Measurements from ENCODE around the gene TLX1. TPM values are rescaled to one million over a fixed set of nuclear protein-coding genes. Genes with fewer than 3 reads are reported as not detected.

The TLX1 gene
- total RNA-seq: not detected
- long read RNA-seq, donor 1: 0 reads
- long read RNA-seq, donor 2: 0 reads

DNA sequence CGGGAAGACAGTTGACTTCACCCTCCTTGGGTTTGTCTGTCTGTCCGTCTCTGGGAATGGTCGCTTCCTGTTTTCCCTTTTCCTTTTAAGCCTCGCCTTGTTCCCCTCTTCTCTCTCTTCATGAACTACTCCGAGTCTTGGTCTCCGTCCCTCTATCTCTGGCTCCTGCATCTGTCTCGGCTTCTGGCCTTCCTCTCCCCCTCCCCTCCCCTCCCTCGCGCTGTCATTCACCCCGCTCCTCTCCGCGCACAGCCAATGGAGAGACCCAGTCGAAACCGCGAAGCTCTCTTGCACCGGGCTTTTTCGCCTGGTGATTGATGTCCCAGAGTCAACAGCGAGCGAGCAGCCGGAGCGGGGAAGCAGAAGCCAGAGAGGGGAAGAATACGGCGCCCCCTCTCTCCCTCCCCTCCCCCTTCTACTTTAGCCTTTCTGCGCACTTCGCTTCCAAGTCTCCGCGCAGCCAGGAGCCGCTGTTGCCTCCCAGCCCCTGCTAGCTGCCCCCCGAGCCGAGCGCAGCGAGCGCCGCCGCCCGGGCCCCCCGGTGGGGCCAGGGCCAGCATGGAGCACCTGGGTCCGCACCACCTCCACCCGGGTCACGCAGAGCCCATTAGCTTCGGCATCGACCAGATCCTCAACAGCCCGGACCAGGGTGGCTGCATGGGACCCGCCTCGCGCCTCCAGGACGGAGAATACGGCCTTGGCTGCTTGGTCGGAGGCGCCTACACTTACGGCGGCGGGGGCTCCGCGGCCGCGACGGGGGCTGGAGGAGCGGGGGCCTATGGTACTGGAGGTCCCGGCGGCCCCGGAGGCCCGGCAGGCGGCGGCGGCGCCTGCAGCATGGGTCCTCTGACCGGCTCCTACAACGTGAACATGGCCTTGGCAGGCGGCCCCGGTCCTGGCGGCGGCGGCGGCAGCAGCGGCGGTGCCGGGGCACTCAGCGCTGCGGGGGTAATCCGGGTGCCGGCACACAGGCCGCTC lies at the start of gene TLX1:
Gene TLX1 (plus strand): TSS at position 317 of the 978 bp plus-strand sequence. CDS start 242 bp downstream, at position 559.
- intact Hi-C loops (cut with DNase I): no loop called here
- DNase-seq (ENCODE audit: low spot score): peak; percentile 79

DNA sequence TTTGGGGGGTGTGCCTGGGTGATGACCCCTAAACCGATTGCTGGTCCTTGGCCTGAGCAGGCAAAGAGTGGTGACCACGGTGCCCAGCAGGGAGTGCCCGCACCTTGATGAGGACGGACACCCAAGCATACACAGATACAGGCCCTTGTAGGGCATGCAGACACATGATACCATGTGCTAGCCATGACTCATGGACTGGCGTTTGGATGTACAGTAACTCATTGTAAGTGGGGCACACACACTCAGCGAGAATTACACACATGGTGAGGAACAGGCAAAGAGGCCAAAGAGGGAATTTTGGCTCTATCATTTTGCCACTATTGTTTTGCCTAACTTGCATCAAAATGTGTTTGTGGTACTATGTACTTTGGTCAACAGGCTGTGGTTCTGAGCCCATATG lies 45.3 kb upstream of the TLX1 start:
- intact Hi-C loops (cut with DNase I): no loop called here

DNA sequence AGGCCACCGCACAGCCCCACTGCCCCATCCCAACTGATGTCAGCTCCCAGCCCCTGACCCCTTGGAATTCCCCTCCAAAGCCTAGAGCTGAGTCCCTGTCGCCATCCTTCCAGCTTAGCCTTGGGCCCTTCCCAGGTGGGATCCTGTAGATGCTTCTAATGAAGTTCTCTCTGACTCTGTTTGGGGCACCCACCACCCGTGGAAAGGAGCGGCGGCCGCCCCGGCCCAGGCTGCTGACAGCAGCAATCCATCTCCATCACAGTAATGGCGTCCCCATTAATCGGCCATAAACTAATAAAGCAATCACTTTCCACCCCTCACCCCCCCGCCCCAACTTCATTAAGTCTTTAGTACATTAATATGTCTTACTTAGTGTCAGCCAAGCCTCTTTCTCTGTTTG lies 43.7 kb upstream of the TLX1 start:
- intact Hi-C loops (cut with DNase I): no loop called here
- DNase-seq (ENCODE audit: low spot score): no peak

More for the DNA sequence above, 45.3 kb upstream of the TLX1 start:
- DNase-seq (ENCODE audit: low spot score): no peak

DNA sequence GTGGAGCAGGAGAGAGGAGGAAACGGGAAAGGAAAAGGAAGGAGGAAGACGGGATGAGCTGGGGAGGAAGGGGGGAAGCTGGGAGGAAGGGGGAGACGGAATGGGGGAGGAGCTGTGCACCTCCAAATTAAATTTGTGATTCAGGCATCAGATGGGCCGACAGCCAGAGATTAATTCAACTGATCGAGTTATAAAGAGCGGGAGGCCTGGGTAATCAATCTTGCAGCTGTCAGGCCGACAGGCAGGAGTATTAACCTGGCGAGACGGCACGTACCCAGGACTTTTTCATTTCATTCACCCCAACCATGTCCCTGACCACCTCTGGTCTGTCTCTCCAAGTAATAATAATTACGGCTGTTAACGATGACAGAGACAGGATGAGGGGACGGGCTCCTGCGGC lies 43.1 kb upstream of the TLX1 start:
- intact Hi-C loops (cut with DNase I): no loop called here
- DNase-seq (ENCODE audit: low spot score): no peak

DNA sequence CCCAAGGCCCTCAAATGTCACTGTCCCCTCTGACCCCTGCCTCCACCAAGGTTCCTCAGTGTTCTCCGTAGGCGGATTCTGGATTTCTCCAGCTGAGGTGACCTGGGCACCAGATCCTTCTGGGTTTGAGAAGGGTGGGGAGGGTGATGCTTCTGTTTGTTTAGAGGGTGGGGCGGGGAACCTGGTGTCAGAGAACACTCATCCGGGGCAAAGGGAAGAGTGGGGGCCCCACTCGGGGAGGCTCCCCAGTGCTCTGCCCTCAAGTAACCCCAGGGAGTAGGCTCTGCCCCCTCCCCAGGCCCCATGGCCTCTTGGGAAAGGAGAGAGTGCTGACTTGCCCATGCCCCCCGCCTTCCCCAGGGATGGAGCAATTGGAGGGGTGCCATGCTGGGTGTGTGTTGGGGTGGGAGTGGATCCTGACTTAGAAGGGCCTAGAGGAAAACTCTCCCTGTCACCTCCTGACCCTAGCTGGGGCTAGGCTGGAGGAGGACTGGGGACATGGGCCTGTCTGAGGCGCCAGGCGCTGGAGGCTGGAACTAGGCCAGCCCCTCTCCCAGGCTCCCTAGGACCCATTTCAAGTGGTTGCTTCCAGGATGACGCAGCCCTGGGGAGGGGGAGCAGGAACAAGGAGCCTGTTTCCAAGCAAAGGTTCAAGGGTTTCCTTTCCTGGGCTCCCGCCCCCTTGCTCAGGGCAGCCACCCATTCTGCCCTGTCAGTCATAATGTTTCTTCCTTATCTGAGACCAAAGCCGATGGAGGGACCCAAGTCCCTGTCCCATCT lies 41.4 kb upstream of the TLX1 start:
- DNase-seq (ENCODE audit: low spot score): no peak
- intact Hi-C loops (cut with DNase I): no loop called here

DNA sequence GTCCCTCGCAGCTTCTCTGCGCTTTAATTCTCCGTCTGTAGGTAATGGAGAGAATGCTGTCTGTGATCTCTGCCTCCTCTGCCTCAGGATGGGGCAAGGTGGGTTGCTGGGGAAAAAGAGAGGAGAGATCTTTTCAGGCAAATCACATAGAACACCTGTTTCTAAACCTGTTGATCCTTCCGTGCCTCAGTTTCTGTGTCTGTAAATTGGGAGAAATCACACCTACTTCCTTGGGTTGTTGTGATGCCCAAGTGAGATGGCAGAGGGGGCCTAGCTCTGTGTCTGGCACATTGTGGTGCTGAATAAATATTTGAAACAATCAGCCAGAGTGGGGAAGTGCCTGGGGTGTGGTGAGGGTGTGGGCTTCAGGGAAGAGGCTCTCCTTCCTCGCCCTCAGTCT lies 40.5 kb upstream of the TLX1 start:
- intact Hi-C loops (cut with DNase I): no loop called here
- DNase-seq (ENCODE audit: low spot score): no peak

DNA sequence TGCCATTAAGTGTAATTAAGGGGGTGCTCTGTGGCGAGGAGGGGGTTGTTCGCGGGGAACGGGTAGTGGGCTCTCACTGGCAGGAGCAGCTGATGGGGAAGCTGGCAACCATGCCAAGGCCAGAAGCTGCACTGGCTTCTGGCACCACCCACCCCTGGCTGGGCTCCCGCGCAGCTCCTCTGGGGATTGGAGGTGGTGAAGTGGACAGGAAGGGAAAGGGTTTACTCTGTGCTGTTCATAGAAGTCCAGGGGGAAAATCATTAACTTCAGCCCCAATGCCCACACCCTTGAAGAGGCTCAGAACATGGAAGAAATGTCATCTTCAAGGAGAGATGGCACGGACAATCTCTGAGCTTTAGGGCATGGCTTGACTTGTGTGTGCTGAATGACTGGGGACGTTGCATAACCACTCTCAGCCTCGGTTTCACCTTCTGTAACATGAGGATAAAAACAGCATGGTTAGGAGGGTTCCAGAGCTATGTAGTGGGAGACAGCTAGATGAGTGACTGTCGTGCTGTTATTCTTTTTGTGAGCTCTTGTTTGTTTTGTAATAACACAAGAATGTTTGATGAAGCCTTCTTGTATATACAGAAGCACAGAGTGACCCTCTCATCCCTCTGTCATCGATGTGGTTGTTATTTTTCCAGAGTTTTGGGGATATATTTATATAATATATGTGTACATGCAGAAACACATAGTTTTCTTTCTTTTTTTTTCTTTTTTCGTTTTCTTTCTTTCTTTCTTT lies 39.4 kb upstream of the TLX1 start:
- DNase-seq (ENCODE audit: low spot score): no peak
- intact Hi-C loops (cut with DNase I): no loop called here

DNA sequence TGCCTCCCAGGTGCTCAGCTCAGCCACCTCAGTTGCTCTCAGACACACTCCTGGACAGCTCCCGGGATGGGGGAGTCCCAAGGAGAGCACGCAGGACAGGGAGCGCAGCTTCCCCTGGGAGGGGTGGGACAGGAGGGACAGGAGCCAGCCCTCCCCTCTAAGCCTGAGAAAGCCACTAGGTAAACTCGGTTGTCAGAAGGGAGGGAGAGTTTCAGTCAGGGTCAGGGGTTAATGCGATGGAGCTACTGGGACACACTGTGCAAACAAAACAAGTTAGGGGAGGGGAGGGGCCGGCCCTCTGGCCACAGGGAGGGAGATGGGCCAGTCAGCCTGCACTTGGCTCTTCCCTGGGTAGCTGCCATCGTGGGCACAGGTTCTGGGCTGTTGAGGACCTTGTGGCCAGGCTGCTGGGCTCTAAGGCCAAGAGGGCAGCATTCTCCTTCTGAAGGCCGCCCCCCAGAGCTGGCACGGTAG lies 38.2 kb upstream of the TLX1 start:
- no peak for DNase-seq (ENCODE audit: low spot score)
- intact Hi-C loops (cut with DNase I): no loop called here

DNA sequence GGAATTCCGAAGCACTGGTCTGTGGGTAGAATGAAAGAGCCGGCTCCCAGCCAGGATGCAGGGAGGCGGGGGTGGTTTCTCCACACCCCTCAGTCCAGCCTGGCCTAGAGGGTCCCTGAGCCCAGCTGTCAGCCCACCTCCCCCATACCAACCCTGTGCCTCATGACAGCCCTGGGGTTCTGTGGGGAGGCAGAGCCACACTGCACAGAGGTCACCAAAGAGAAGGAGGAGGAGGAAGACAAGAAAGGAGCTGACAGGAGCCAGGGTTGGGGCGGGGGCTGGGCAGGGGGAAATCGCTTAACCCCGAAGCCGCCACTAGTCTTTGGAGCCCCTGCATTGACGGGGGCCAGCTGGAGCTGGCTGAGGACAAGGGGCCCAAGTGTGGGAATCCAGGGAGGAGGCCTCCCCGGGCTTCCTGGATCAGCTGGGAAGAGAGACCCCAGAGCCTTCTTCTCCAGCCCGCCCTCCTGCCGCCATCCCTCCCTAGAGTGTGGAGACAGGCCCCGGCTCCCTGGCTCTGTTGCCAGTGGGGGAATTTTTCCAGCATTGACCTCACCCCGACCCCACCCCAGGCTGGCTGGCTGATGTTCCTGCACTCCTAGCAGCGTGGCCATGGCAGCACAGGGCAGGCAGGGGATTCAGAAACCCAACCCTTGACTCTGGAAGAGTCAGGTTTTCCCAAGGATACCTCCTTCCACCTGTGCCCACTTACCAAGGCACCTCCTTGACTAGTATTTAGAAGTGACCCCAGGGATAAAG lies 36.8 kb upstream of the TLX1 start:
- DNase-seq (ENCODE audit: low spot score): no peak

DNA sequence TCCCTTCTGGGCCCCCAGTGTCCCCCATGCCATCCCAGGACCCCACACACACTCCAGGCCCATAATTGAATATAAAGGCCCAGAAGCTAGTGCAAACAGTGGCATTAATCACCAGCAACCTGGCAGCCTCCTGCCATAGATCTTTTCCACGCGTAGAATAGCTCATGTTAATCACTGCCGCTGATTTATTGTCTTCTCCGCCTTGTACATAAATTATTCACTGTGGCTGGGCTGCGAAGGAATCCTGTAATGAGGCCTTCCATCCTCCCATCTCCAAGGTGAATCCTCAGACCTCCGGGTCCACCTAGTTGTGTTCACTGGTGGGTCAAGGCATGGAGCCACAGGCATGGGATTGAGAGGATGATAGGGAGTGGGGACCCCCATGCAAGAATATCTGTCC lies 36.1 kb upstream of the TLX1 start:
- no peak for DNase-seq (ENCODE audit: low spot score)
- intact Hi-C loops (cut with DNase I): loop anchor here in 1 of 2 donors (5.0 kb wide), 1 partner anchor 47 kb away; no protein-coding TSS in a partner anchor

More for the DNA sequence above, 36.8 kb upstream of the TLX1 start:
- intact Hi-C loops (cut with DNase I): no loop called here

DNA sequence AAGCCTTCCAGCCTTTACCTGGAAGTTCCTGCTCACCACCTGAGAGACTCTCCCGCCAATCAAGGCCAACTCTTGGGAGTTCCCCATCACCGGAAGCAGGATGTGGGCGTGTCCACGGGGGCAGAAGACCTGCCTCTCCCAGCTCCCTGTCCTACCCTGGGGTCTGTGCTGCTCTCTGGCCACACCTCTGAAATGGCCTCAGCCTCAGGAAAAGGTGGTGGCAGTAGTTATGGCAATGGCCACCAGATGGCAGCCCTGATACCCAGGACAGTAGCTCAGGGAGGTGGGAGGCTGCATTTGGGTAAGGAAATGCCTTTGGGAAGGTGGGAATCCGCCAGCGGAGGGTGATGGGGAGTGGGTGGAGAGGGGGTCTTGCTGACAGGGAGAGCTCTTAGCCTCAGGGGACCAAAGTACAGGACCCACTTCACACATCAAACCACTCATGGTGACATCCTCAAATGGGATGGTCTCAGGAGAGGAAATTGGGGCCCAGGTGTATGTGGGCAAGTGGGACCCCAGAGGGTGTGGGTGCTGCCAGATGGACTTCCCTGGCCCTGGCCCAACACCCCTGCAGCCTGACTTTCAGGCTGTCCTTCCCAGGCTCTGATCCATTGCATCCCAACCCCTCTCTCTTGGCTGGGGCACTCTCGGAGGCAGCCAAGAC lies 35.4 kb upstream of the TLX1 start:
- DNase-seq (ENCODE audit: low spot score): no peak
- intact Hi-C loops (cut with DNase I): loop anchor here in 1 of 2 donors (5.0 kb wide), 1 partner anchor 47 kb away; no protein-coding TSS in a partner anchor

DNA sequence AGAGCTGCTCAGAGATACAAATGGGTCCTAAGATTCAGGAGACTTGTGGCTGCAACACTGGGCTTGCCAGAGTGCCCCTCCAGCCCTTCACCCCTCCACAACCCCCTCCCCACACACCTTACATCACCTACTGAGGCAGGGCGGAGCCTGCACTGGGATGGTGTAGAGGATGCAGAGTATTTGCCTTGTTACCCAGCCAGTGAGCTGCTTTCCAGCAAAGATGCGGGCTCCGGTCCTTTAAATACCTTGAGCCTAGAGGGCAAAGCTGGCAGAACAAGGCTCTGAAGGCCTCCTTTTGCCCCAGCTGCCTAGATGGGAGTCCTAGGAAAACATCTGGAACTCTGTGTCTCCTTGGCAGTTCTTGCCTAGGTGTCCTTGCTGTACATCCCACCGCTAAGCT lies 34.7 kb upstream of the TLX1 start:
- no peak for DNase-seq (ENCODE audit: low spot score)
- intact Hi-C loops (cut with DNase I): loop anchor here in 1 of 2 donors (5.0 kb wide), 1 partner anchor 46 kb away; no protein-coding TSS in a partner anchor

DNA sequence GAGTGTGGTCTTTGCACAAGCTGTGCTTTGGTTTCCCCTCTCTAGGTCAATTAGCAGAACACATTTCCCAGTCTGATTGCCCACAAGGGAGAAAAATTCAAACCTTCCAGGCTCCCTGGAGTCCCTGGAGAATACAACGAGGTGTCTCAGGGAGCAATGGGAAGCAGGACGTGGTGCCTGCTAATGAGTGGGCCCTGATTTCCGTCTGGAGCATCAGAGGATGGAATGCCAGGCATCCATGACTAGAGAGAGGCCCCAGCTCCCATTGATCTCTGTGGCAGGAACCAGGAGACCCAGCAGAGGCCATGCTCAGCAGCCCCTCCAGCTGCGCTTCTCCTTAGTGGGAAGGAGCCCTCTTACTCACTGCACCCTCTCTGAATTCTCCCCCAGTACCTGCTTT lies 33.2 kb upstream of the TLX1 start:
- no peak for DNase-seq (ENCODE audit: low spot score)
- intact Hi-C loops (cut with DNase I): loop anchor here in 1 of 2 donors (5.0 kb wide), 1 partner anchor 44 kb away; no protein-coding TSS in a partner anchor

DNA sequence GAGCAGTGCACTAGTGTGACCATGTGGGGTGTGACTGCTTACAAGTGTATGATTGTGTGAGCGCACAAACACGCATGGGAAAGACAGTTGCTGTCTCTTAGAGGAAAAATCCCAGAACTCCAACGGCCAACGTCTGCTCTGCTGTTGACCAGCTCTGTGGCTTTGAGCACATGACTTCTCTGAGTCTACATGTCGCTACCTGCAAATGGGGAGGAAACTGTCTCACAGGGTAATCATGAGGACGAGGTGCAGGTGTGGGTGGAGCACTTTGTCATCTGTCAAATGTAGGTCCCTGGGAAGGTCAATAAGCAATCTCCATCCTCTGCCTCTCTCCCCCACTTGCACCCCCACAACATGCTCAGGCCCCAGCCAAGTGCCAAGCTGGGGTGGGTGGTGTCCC lies 31.2 kb upstream of the TLX1 start:
- DNase-seq (ENCODE audit: low spot score): no peak
- intact Hi-C loops (cut with DNase I): loop anchor here in 1 of 2 donors (5.0 kb wide), 1 partner anchor 42 kb away; no protein-coding TSS in a partner anchor

DNA sequence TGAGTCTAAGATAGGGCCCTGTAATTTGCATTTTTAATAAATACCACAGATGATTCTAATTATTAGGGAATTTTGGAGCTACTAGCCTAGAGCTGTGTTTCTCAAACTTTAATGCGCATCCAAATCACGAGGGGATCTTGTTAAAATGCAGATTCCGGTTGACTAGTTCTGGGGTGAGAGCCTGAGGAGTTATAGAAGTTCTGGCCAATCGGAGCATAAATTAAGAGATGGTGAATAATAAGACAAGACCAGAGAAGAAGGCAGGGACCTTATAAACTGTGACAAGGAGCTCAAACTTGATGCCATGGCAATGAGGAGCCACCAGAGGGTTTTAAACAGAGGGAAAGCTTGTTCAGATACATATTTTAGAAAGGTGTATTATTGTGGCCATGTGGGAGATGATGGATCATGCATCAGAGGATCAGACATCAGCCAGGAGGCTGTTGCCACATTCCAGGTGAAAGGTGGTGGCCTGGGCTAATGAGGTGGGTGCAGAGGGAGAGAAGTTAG lies 29.7 kb upstream of the TLX1 start:
- no peak for DNase-seq (ENCODE audit: low spot score)
- intact Hi-C loops (cut with DNase I): no loop called here

DNA sequence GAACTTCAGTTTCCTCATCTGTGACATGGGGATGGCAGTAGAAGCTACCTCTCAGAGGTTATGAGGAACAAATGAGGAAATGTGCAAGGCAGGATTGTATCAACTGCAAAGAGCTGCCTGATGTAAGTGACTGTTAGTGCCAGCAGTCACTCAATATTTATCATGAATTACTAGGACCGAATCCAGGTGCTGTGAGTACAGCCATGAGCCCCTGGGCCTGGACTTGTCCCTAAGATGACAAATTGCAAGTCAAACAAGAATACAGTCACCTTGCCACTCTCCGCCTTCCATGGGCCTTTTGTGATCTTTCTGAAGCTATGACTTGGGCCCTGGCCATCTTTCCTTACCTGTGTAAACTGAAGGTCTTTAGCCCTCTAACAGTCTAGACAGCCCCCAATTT lies 27.7 kb upstream of the TLX1 start:
- no peak for DNase-seq (ENCODE audit: low spot score)
- intact Hi-C loops (cut with DNase I): no loop called here

DNA sequence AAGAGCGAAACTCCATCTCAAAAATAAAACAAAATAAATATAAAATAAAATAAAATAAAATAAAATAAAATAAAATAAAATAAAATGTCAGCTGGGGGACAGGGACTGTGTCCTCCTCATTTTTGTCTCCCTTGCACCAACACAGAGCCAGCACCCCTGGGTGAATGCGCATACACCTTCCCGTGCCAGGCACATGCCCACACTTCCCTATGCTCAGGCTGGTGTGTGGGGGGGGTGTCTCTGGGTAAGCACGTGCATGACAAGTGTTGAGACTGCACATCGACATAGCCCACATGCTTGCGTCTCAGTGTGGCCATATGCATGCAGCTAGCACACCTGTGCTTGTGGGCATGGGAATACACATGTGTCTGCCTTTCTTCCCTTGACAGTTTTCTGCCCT lies 24.7 kb upstream of the TLX1 start:
- DNase-seq (ENCODE audit: low spot score): peak; percentile 55
- intact Hi-C loops (cut with DNase I): no loop called here

DNA sequence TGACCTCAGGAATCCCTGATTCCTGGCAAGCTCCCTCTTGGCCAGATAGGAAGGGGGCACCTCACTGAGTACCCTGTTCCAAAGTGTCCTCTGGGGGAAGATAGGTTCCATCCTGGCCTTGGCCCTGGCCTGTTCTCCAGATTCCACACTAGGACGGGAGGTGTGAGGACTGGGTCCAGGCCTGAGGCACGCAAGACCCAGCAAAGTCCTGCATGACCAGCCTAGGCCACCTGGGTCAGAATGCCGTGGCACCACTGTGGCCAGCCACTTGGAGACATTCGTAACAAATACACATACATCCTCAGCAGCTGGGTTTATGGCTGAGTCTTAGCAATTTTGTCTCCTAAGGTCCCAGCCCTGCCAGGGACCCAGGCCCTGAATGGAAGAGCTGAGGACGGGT lies 23.3 kb upstream of the TLX1 start:
- DNase-seq (ENCODE audit: low spot score): peak; percentile 54
- intact Hi-C loops (cut with DNase I): no loop called here

Data from posterior vena cava (tissue), 2 donors.